Fibroblast of skin of right biceps (primary cell): ENCODE measurements around the gene AVPR1B.

Experiments used
- DNase-seq: peaks from one replicate; pipeline ENCODE4 v3.0.0-alpha.2; 2013

AVPR1B gene, protein sequence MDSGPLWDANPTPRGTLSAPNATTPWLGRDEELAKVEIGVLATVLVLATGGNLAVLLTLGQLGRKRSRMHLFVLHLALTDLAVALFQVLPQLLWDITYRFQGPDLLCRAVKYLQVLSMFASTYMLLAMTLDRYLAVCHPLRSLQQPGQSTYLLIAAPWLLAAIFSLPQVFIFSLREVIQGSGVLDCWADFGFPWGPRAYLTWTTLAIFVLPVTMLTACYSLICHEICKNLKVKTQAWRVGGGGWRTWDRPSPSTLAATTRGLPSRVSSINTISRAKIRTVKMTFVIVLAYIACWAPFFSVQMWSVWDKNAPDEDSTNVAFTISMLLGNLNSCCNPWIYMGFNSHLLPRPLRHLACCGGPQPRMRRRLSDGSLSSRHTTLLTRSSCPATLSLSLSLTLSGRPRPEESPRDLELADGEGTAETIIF

DNA sequence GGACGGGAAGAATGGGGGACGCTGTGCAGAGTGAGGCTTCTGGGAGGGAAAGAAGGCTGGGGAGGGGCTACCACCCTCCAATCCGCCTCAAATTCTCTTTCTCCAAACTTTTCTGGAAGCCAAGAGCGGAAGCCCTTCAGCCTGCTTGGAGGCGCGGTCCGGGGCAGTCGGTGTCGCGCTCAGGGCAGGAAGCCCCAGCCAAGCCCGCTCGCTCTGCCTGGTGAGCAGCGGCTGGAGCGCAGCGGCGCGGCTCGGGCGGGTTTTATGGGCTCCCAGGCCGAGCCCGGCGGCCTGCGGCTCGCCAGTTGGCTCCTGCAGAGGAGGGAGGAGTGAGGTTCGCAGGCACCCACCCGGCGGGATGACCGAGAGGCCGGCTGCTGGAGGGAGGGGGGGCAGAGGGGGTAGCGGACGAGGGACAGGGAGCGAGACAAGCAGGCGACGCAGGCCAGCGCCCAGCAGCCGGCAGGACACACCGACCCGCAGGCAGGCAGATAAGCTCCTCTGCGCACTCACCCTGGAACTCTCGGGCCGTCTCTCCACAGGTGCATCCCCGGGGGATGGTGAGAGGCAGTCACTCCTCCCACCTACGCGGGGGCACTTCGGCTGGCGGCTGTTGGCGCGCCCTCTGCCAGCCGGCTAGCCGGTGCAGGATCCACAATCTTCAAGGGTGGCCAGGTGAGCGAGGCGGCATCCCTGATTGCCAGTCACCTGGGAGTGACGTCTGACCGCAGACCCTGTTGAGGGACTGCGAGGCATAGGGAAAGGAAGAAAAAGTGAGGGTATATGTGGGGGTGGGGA lies at the start of gene AVPR1B:
AVPR1B (minus strand) TSS at position 238 of the 798 bp plus-strand sequence. CDS start 498 bp downstream, outside the sequence.
- DNase-seq, result peak; percentile 18

- DNase-seq, result no peak
These were observed 28.6 kb upstream of the AVPR1B start for GRCh38 chr1:206145771-206146290.

DNA sequence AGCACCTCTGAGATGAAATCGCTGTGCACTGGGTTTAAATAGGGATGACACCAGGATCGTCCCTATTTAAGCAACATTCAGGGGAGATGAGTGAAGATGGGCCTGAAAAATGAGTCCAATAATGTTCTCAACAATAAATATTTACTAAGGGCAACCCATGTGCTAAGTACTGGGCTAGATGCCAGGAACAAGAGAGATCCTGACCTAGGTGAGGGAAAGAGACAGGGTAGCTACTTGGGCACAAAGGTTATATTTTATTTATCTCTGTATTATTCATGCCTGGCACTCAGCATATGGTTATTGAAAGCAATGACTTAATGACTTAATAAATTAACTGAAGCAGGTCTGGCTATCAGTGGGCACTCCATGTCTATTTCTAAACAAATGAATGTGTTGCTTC lies 27.4 kb upstream of the AVPR1B start:
- no peak for DNase-seq

- no peak for DNase-seq
These were observed 26.5 kb upstream of the AVPR1B start for GRCh38 chr1:206143537-206144172.

- no peak for DNase-seq
These were observed 25.6 kb upstream of the AVPR1B start for GRCh38 chr1:206142770-206143169.

GRCh38 chr1:206142011-206142410 lies 24.8 kb upstream of the AVPR1B start:
- DNase-seq, result no peak

GRCh38 chr1:206136241-206136640 lies 19.1 kb upstream of the AVPR1B start:
- no peak for DNase-seq

DNA sequence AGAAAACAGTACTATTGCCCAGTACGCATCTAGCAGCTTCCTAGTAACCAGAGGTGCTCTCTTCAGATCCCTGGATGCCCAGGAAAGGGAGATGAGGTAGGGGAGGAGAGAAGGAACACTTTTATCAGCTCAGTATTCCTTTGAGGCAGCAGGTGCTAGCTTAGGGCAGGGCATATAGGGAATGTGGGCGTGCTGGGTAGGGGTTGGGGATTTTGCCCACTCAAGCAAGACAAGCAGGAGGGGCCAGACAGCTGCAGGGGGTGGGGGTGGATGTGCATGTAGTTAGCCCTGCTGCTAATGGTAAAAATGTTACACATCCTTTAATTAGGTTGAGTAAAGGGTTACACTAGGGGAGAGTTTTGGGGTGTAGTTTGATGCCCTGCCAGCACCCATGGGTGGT lies 18.1 kb upstream of the AVPR1B start:
- no peak for DNase-seq

GRCh38 chr1:206133751-206134415 lies 16.7 kb upstream of the AVPR1B start:
- DNase-seq, result no peak

DNA sequence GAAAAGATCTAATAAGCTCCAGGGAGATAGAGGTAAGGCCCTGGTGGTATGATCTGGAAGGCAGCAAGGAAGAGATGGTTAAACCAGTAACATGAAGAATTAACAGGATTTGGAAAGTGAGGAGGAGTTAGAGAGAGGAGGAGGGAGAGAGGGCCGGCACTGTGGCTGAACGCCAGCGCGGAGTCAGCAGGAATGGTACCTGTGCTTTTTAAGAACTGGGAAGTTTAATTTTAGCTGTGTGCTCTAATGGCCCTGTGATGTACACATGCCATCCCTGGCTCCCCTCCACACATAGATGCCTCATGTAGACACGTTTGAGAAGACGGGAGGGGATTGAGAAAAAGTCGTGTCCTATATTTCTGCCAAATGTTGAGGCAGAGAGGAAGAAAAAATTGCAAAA lies 13.8 kb upstream of the AVPR1B start:
- DNase-seq, result no peak

- DNase-seq, result no peak
These were observed 11.0 kb upstream of the AVPR1B start for GRCh38 chr1:206128196-206128595.

DNA sequence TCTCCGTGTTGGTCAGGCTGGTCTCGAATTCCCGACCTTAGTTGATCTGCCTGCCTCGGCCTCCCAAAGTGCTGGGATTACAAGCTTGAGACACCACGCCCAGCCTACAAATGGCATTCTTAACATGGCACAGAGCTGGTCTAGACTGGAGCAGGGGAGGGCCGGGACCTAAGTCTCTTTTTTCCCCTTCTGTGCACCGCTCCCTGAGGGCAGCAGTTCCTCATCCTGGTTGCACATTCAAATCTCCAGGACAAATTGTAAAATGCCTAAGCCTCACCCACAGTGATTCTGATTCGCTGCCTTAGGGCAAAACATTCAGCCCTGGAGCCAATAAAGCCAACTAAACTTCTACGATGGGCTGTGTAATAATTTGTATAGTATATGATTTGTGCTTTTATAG lies 10.1 kb upstream of the AVPR1B start:
- DNase-seq, result no peak

DNA sequence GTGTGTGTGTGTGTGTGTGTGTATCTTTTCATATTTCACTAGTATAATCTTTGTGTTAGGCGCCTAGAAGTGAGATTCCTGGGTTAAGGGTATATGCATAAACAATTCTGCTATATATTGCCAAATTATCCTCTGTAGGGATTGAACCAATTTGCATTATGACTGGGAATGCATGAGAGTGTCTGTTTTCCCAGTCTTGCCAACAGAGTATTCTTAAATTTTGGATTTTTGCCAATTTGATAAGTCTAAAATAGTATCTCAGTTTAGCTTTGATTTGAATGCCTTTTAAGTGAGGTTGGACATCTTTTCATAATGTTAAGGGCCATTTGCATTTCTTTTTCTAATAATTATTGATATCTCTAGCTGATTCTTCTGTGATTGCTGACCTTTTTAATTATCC lies 8.2 kb upstream of the AVPR1B start:
- no peak for DNase-seq

- DNase-seq, result no peak
These were observed 5.5 kb upstream of the AVPR1B start for GRCh38 chr1:206122686-206123085.

- no peak for DNase-seq
These were observed 4.1 kb upstream of the AVPR1B start for GRCh38 chr1:206121269-206121668.

GRCh38 chr1:206120406-206120805 lies 3.2 kb upstream of the AVPR1B start:
- DNase-seq, result no peak

GRCh38 chr1:206116873-206117150 lies 376 bp downstream of the AVPR1B start:
- DNase-seq, result no peak

GRCh38 chr1:206116191-206116872 lies 856 bp downstream of the AVPR1B start:
- no peak for DNase-seq

DNA sequence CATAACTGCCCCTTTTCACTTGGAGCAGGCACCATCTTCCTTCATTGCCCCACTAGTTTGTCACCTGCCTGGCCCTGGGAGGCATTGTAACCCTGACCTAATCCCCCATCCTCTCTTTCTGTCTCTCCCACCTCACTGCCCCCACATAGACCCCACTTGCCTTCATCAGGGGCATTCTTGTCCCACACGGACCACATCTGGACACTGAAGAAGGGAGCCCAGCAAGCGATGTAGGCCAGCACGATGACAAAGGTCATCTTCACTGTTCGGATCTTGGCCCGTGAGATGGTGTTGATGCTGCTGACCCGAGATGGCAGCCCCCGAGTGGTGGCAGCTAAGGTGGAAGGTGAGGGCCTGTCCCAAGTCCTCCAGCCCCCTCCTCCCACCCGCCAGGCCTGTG lies 1.4 kb downstream of the AVPR1B start:
- DNase-seq, result no peak

DNA sequence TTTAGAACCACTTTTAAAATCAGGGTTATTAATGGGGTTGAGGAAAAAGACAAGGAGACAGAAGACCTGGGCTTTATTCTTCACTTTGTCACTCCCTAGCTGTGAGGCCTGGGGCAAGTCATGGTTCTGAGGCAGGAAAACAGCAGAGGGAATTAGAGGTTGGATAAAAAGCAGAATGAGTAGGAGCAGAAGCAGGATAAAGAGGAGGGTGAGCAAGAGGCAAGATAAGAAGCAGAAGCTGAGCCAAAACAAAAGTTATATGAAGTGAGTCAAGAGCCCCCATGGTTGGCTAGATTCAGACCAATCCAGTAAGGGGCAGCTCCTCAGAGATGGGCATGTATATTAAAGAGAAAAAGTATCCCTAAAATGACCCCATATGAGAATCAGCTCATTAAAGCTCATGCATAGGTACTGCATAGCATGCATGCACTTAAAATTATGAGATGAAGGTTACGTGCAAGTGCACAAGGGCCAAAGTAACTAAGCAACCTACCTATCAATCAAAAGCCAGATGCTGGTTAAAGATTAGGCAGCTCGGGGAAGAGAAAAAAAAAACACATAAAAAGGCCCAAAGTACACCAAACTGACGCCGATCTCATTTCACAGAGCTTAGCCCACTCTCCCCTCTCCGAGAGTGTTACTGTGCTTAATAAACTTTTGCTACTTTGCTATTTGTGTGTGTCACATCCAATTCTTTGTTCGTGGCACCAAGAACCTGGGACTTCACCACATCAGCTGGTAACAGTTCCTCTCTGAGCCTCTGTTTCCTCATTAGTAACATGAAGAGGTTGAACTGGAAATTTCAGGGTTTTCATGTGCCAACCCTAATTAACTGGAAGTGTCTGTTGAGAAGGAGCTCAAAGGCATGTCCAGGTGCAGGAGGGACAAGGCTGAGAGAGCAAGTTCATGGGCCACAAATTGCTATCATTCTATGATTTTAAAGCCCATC lies 2.2 kb downstream of the AVPR1B start:
- DNase-seq, result no peak

DNA sequence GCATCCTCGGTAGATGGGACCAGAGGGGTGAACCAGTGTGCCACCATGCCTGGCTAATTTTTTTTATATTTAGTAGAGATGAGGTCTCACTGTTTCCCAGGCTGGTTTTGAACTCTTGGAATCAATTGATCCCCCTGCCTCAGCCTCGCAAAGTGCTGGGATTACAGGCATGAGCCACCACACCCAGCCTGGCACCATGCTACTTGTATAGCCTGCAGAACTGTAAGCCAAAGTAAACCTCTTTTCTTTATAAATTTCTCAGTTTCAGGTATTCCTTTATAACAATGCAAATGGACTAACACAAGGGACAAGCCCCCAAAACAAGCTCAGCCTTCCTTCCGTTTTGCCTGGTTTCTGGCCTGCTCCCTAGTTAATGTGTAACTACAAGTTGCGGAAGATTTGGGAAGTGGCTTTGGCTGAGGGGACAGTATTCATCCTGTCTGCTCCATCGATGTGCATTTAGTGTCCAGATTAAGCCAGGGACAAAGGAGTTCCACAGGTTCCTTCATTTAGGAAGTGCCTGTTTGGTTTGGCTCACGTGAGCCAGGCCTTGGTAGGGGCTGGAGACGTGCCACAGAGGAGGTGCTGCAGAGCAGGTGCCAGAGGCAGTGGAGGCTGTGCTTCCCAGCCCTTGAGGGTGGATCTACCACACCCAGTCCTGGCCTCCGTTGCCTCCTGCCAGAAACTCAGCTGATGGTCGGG lies 4.4 kb downstream of the AVPR1B start:
- DNase-seq, result no peak
